SK-N-SH (cell line): ENCODE results near the gene LAMB1. TPM values are rescaled to one million over a fixed set of nuclear protein-coding genes. Genes with fewer than 3 reads are reported as not detected.

Experiments
- CTCF ChIA-PET: fragments of 300-600, 350-600 bp; formaldehyde crosslinking; extraction: SDS; loops from one replicate; lab custom pipeline; 2021; lab: Yijun Ruan, JAX
- POLR2A ChIA-PET: fragments of 350-600 bp; sonication (Branson Sonifier 250); formaldehyde crosslinking; extraction: SDS; loops from one replicate; lab custom pipeline; 2020; ENCODE audit warnings: antibody characterized with exemption, inconsistent platforms; lab: Yijun Ruan, JAX
- DNase-seq: peaks from one replicate; pipeline ENCODE4 v3.0.0; 2012
- H2AFZ ChIP-seq: fragments of 200-600 bp; sonication (generic); 2 replicates; pipeline ENCODE4 v1.8.1; 2016; ENCODE audit warnings: antibody characterized with exemption, mild to moderate bottlenecking, low read depth
- H3F3A ChIP-seq: fragments of 200-600 bp; sonication (generic); replicated peaks from 2 replicates; pipeline ENCODE3; 2016; ENCODE audit warnings: antibody characterized with exemption, mild to moderate bottlenecking; ENCODE audit not compliant: insufficient read depth
- H3K27ac ChIP-seq, 2 experiments: fragments of 200-500 bp in 1 of 2; fragments of 200-600 bp in 1 of 2; sonication (Bioruptor generic) in 1 of 2; sonication (generic), shearing (Covaris generic) in 1 of 2; 2 replicates each; pipeline versions ENCODE4 v1.5.1 to v1.6.1; 2014 to 2016; ENCODE audit warnings: low read depth in 2 of 2, inconsistent platforms in 1 of 2, low read length in 1 of 2, mild to moderate bottlenecking in 1 of 2, mixed read lengths in 1 of 2
- H3K27me3 ChIP-seq: fragments of 200-600 bp; sonication (generic), shearing (Covaris generic); 2 replicates; pipeline ENCODE4 v1.6.1; 2016; ENCODE audit warnings: mixed run types; ENCODE audit not compliant: insufficient read depth
- H3K36me3 ChIP-seq, 2 experiments: fragments of 200-500 bp in 1 of 2; fragments of 200-600 bp in 1 of 2; sonication (Bioruptor generic) in 1 of 2; sonication (generic) in 1 of 2; replicated peaks in 1 of 2; 2 replicates each; pipeline versions ENCODE3 to v1.5.1; 2014 to 2016; ENCODE audit warnings: low read length in 1 of 2, mild to moderate bottlenecking in 1 of 2; ENCODE audit not compliant: insufficient read depth in 2 of 2, control insufficient read depth in 1 of 2
- H3K4me1 ChIP-seq, 2 experiments: fragments of 200-500 bp in 1 of 2; fragments of 200-600 bp in 1 of 2; sonication (Bioruptor generic) in 1 of 2; sonication (generic), shearing (Covaris generic) in 1 of 2; 2 replicates each; pipeline versions ENCODE4 v1.5.1 to v1.6.1; 2014 to 2016; ENCODE audit warnings: low read depth in 1 of 2, low read length in 1 of 2, mixed run types in 1 of 2; ENCODE audit not compliant: insufficient read depth in 2 of 2, control insufficient read depth in 1 of 2
- H3K4me2 ChIP-seq: fragments of 200-600 bp; sonication (generic), shearing (Covaris generic); 2 replicates; pipeline ENCODE4 v1.6.1; 2017; ENCODE audit warnings: mixed run types
- H3K4me3 ChIP-seq, 2 experiments: fragments of 200-500 bp in 1 of 2; fragments of 200-600 bp in 1 of 2; sonication (Bioruptor generic) in 1 of 2; sonication (generic), shearing (Covaris generic) in 1 of 2; 2 replicates each; pipeline versions ENCODE4 v1.5.1 to v1.8.1; 2014 to 2016; ENCODE audit warnings: low read depth in 2 of 2, inconsistent platforms in 1 of 2, low read length in 1 of 2, mild to moderate bottlenecking in 1 of 2, mixed read lengths in 1 of 2, moderate library complexity in 1 of 2
- H3K79me2 ChIP-seq: fragments of 200-600 bp; sonication (generic); 2 replicates; pipeline ENCODE4 v1.8.1; 2017; ENCODE audit warnings: mild to moderate bottlenecking; ENCODE audit not compliant: insufficient read depth
- H3K9ac ChIP-seq: fragments of 200-600 bp; sonication (generic); 2 replicates; pipeline ENCODE4 v1.6.1; 2017; ENCODE audit warnings: mixed run types
- H3K9me2 ChIP-seq: fragments of 200-600 bp; sonication (generic); 2 replicates; pipeline ENCODE4 v1.6.1; 2017; ENCODE audit warnings: mixed run types
- H3K9me3 ChIP-seq: fragments of 200-600 bp; sonication (generic); 2 replicates; pipeline ENCODE4 v1.6.1; 2017; ENCODE audit warnings: mixed run types, mild to moderate bottlenecking, moderate library complexity
- H4K20me1 ChIP-seq: fragments of 200-600 bp; sonication (generic); 2 replicates; pipeline ENCODE4 v1.6.1; 2017; ENCODE audit warnings: mild to moderate bottlenecking, mixed run types; ENCODE audit not compliant: insufficient read depth
- EP300 ChIP-seq, 2 experiments: IDR thresholded peaks; 2 replicates each; pipeline versions ENCODE4 v1.4.0 to v1.6.1; 2012; ENCODE audit warnings: borderline replicate concordance in 1 of 2, low read depth in 1 of 2, low read length in 1 of 2
- EZH2phosphoT487 ChIP-seq: fragments of 200-600 bp; sonication (generic); IDR thresholded peaks from 2 replicates; pipeline ENCODE4 v1.6.1; 2017; ENCODE audit warnings: low read depth, mixed run types, mild to moderate bottlenecking, antibody characterized with exemption, moderate library complexity, borderline replicate concordance
- FOSL2 ChIP-seq: IDR thresholded peaks from 2 replicates; pipeline ENCODE4 v1.4.0; 2012; ENCODE audit warnings: low read depth, mild to moderate bottlenecking, moderate library complexity, borderline replicate concordance
- FOXJ3 ChIP-seq: sonication (generic); formaldehyde crosslinking; IDR thresholded peaks from 2 replicates; pipeline ENCODE4 v1.5.1; 2020; ENCODE audit warnings: mild to moderate bottlenecking, missing genetic modification reagents
- IRF3 ChIP-seq: fragments of 150-350 bp; IDR thresholded peaks from 2 replicates; pipeline ENCODE4 v1.6.1; 2016; ENCODE audit warnings: mild to moderate bottlenecking, low read depth, low read length
- MEF2A ChIP-seq: IDR thresholded peaks from 2 replicates; pipeline ENCODE4 v1.4.0; 2012; ENCODE audit warnings: low read depth, borderline replicate concordance
- NRF1 ChIP-seq: IDR thresholded peaks from 2 replicates; pipeline ENCODE4 v1.6.1; 2012; ENCODE audit warnings: low read depth, mild to moderate bottlenecking, low read length
- RXRA ChIP-seq: IDR thresholded peaks from 2 replicates; pipeline ENCODE4 v1.4.0; 2012; ENCODE audit warnings: low read depth, mild to moderate bottlenecking, borderline replicate concordance
- SMC3 ChIP-seq: IDR thresholded peaks from 2 replicates; pipeline ENCODE4 v1.6.1; 2012; ENCODE audit warnings: low read depth, low read length, improper control_type of control experiment
- USF1 ChIP-seq: IDR thresholded peaks from 2 replicates; pipeline ENCODE4 v1.4.0; 2012; ENCODE audit warnings: low read depth, borderline replicate concordance
- YY1 ChIP-seq: IDR thresholded peaks from 2 replicates; pipeline ENCODE4 v1.4.0; 2012; ENCODE audit warnings: low read depth, mild to moderate bottlenecking
- ZBTB33 ChIP-seq: IDR thresholded peaks from 2 replicates; pipeline ENCODE4 v1.4.0; 2012; ENCODE audit warnings: low read depth, borderline replicate concordance
- WGBS: methylation state at CpG from one replicate; pipeline ENCODE4 v1.1.6; 2017; ENCODE audit warnings: low lambda C conversion rate; 5-methylcytosine and 5-hydroxymethylcytosine counted together
- polyA plus RNA-seq, 3 experiments: library from polyadenylated mRNA; depleted of rRNA; stranded (reverse); fragments of >200 nt; gene quantifications; 2 replicates each; pipeline ENCODE4 v1.2.3, GENCODE V29; 2012

LAMB1 gene
- polyA plus RNA-seq, 1 of the 3 experiments (the other 2 are of a cell fraction), result 435 TPM

- H3K27me3 ChIP-seq, result no peaks in the 10 kb centered on the region
- no peaks in the 10 kb centered on the region for H3K36me3 ChIP-seq
- no peak overlapping the region for H2AFZ ChIP-seq
- H3K4me3 ChIP-seq, result no peak overlapping the region
- no peak for DNase-seq
- WGBS, result 72% methylated on average over 5 of the region's 5 CpGs
- H3K4me1 ChIP-seq, result peaks cover 0 to 2% of the 10 kb centered on the region in 2 experiments; a peak in 1 of 4 replicates
- H3K27ac ChIP-seq, result no peak overlapping the region
- CTCF ChIA-PET, result interaction anchor here (0.6 to 11.3 kb wide), 6 partner anchors 9 to 711 kb away, joined by 3 to 284 read pairs (median 32); partner anchors contain the start of genes CBLL1 and DLD
- H3K9me3 ChIP-seq, result no peaks in the 10 kb centered on the region
- no peaks in the 10 kb centered on the region for H3K79me2 ChIP-seq
- H3K9ac ChIP-seq, result no peak overlapping the region
- no peaks in the 10 kb centered on the region for H3K9me2 ChIP-seq
- TF ChIP-seq MEF2A (no peak), NRF1 (no peak), FOXJ3 (CRISPR knock-in tag) (no peak)
- POLR2A ChIA-PET, result no interaction called here
- no peaks in the 10 kb centered on the region for H4K20me1 ChIP-seq
- no peak overlapping the region for H3K4me2 ChIP-seq
- H3F3A ChIP-seq, result peaks cover 8% of the 10 kb centered on the region
Measured at GRCh38 chr7:107877731-107878382, 125.1 kb downstream of the LAMB1 start.

- Histone ChIP-seq H3K79me2 (no peaks in the 10 kb centered on the region), H3K4me1 (peaks cover 0 to 2% of the 10 kb centered on the region in 2 experiments; a peak in 1 of 4 replicates), H3K9me3 (no peaks in the 10 kb centered on the region), H3K9ac (no peak overlapping the region), H3K4me2 (no peak overlapping the region), H3K9me2 (no peaks in the 10 kb centered on the region), H3K36me3 (no peaks in the 10 kb centered on the region), H3K4me3 (no peak overlapping the region), H4K20me1 (no peaks in the 10 kb centered on the region), H3F3A (peaks cover 8% of the 10 kb centered on the region), H3K27ac (no peak overlapping the region), H3K27me3 (no peaks in the 10 kb centered on the region), H2AFZ (no peak overlapping the region)
- 88% methylated on average over 2 of the region's 2 CpGs for WGBS
- DNase-seq, result no peak
- ChIA-PET POLR2A (no interaction called here), CTCF (interaction anchor here (0.6 to 11.3 kb wide), 6 partner anchors 8 to 269 kb away, joined by 3 to 284 read pairs (median 3); partner anchors contain the start of gene CBLL1)
- TF ChIP-seq NRF1 (no peak), EP300 (IDR thresholded peaks at IDR 0.05; ENCODE audit: borderline replicate concordance in 1 of 2, low read depth in 1 of 2, low read length in 1 of 2) (no peak), FOSL2 (no peak), EZH2phosphoT487 (no peak), SMC3 (no peak), YY1 (no peak), USF1 (no peak), RXRA (no peak), ZBTB33 (no peak), IRF3 (no peak)
Measured at GRCh38 chr7:107876916-107877315, 126.0 kb downstream of the LAMB1 start.
